NCI-H2171 (cell line): ENCODE data around the gene TBC1D8B.

Source experiments
- DNase-seq: peaks from one replicate; lab custom pipeline; 2025; lab: John Stamatoyannopoulos, UW

Gene TBC1D8B

GRCh38 chrX:106898462-106898861, 96.0 kb downstream of the TBC1D8B start:
- DNase-seq = no peak

- no peak for DNase-seq
Observed at GRCh38 chrX:106899276-106899675, 96.8 kb downstream of the TBC1D8B start.

- DNase-seq = no peak
Observed at GRCh38 chrX:106899841-106900240, 97.4 kb downstream of the TBC1D8B start.

GRCh38 chrX:106901341-106901740, 98.9 kb downstream of the TBC1D8B start:
- no peak for DNase-seq

GRCh38 chrX:106901781-106902219, 99.3 kb downstream of the TBC1D8B start:
- no peak for DNase-seq

GRCh38 chrX:106902684-106903083, 100.2 kb downstream of the TBC1D8B start:
- DNase-seq = no peak

GRCh38 chrX:106903291-106903824, 100.9 kb downstream of the TBC1D8B start, which contains the start of gene RIPPLY1:
RIPPLY1 (minus strand) TSS chrX:106903341; CDS start chrX:106903287, 54 bp downstream.
- no peak for DNase-seq

GRCh38 chrX:106903856-106904528, 101.5 kb downstream of the TBC1D8B start:
- DNase-seq = no peak

- DNase-seq = no peak
Observed at GRCh38 chrX:106905064-106905708, 102.7 kb downstream of the TBC1D8B start.

- DNase-seq = no peak
Observed at GRCh38 chrX:106906361-106906760, 103.9 kb downstream of the TBC1D8B start.

GRCh38 chrX:106912864-106913263, 110.4 kb downstream of the TBC1D8B start:
- no peak for DNase-seq

- DNase-seq = no peak
Observed at GRCh38 chrX:106917830-106918500, 115.5 kb downstream of the TBC1D8B start.

- no peak for DNase-seq
Observed at GRCh38 chrX:106919932-106920452, 117.5 kb downstream of the TBC1D8B start, which contains the start of gene CLDN2. CLDN2 (plus strand) TSS chrX:106920402; CDS start chrX:106928229, 7,827 bp downstream.

GRCh38 chrX:106921637-106922036, 119.2 kb downstream of the TBC1D8B start:
- DNase-seq = no peak
